Measurements from ENCODE around the gene WDR46. TPM values are rescaled to one million over a fixed set of nuclear protein-coding genes. Genes with fewer than 3 reads are reported as not detected.

WDR46 gene
- total and polyA plus RNA-seq, 10 of the 15 experiments (the other 5 are each of a cell fraction or from before 2014, with no cell fraction given): 10.1 to 147 (median 86.0) TPM

DNA sequence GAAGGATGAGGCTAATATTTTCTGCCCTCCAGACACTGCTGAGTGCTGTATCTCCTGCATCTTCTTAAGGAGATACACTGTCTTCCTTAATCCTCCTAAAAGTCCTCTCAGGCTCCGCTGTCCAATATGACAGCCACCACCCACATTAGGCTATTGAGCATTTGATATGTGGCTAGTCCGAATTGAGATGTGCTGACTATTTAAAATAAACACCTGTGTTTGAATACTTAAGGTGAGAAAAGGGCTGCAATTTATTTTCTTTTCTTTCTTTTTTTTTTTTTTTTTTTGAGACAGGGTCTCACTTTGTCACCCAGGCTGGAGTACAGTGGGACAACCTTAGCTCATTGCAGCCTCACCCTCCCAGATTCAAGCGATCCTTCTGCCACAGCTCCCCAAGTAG lies 12.8 kb upstream of the WDR46 start (continued):
- TF ChIP-seq, protein P1, sequence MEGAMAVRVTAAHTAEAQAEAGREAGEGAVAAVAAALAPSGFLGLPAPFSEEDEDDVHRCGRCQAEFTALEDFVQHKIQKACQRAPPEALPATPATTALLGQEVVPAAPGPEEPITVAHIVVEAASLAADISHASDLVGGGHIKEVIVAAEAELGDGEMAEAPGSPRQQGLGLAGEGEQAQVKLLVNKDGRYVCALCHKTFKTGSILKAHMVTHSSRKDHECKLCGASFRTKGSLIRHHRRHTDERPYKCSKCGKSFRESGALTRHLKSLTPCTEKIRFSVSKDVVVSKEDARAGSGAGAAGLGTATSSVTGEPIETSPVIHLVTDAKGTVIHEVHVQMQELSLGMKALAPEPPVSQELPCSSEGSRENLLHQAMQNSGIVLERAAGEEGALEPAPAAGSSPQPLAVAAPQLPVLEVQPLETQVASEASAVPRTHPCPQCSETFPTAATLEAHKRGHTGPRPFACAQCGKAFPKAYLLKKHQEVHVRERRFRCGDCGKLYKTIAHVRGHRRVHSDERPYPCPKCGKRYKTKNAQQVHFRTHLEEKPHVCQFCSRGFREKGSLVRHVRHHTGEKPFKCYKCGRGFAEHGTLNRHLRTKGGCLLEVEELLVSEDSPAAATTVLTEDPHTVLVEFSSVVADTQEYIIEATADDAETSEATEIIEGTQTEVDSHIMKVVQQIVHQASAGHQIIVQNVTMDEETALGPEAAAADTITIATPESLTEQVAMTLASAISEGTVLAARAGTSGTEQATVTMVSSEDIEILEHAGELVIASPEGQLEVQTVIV (IDR thresholded peaks at IDR 0.05; ENCODE audit: borderline replicate concordance, partially characterized antibody): no peak
- TF ChIP-seq SMAD5 (IDR thresholded peaks at IDR 0.05; ENCODE audit: low read depth): no peak
- TF ChIP-seq, protein P2, sequence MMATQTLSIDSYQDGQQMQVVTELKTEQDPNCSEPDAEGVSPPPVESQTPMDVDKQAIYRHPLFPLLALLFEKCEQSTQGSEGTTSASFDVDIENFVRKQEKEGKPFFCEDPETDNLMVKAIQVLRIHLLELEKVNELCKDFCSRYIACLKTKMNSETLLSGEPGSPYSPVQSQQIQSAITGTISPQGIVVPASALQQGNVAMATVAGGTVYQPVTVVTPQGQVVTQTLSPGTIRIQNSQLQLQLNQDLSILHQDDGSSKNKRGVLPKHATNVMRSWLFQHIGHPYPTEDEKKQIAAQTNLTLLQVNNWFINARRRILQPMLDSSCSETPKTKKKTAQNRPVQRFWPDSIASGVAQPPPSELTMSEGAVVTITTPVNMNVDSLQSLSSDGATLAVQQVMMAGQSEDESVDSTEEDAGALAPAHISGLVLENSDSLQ (IDR thresholded peaks at IDR 0.05): no peak
- TF ChIP-seq, protein P3, sequence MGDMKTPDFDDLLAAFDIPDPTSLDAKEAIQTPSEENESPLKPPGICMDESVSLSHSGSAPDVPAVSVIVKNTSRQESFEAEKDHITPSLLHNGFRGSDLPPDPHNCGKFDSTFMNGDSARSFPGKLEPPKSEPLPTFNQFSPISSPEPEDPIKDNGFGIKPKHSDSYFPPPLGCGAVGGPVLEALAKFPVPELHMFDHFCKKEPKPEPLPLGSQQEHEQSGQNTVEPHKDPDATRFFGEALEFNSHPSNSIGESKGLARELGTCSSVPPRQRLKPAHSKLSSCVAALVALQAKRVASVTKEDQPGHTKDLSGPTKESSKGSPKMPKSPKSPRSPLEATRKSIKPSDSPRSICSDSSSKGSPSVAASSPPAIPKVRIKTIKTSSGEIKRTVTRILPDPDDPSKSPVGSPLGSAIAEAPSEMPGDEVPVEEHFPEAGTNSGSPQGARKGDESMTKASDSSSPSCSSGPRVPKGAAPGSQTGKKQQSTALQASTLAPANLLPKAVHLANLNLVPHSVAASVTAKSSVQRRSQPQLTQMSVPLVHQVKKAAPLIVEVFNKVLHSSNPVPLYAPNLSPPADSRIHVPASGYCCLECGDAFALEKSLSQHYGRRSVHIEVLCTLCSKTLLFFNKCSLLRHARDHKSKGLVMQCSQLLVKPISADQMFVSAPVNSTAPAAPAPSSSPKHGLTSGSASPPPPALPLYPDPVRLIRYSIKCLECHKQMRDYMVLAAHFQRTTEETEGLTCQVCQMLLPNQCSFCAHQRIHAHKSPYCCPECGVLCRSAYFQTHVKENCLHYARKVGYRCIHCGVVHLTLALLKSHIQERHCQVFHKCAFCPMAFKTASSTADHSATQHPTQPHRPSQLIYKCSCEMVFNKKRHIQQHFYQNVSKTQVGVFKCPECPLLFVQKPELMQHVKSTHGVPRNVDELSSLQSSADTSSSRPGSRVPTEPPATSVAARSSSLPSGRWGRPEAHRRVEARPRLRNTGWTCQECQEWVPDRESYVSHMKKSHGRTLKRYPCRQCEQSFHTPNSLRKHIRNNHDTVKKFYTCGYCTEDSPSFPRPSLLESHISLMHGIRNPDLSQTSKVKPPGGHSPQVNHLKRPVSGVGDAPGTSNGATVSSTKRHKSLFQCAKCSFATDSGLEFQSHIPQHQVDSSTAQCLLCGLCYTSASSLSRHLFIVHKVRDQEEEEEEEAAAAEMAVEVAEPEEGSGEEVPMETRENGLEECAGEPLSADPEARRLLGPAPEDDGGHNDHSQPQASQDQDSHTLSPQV (IDR thresholded peaks at IDR 0.05): no peak
- no peak for TF ChIP-seq JUNB (IDR thresholded peaks at IDR 0.05)
- no peak for TF ChIP-seq EP300 (IDR thresholded peaks at IDR 0.05; ENCODE audit: borderline replicate concordance in 1 of 2, control insufficient read depth in 1 of 2, low read depth in 2 of 2, low read length in 2 of 2)

All from GM12878 (cell line).